GM23338 (cell line): ENCODE results near the gene IL36RN. TPM values are rescaled to one million over a fixed set of nuclear protein-coding genes. Genes with fewer than 3 reads are reported as not detected.

Source experiments
- ATAC-seq: fragments of 200-7000 bp; cut with Tn5 transposase; 3 replicates; pipeline ENCODE4 v1.9.1; 2020
- DNase-seq: peaks from one replicate; pipeline ENCODE4 v3.0.0-alpha.2; 2015; ENCODE audit warnings: low spot score
- H2AFZ ChIP-seq: fragments of 200-600 bp; sonication (generic); 2 replicates; pipeline ENCODE4 v1.8.0; 2016; ENCODE audit warnings: antibody characterized with exemption, mild to moderate bottlenecking, moderate library complexity
- H3F3A ChIP-seq: fragments of 200-600 bp; sonication (generic); replicated peaks from 2 replicates; pipeline ENCODE4 v1.8.0; 2017; ENCODE audit warnings: antibody characterized with exemption, mixed run types, low read depth
- H3K27ac ChIP-seq: fragments of 200-600 bp; sonication (generic); 2 replicates; pipeline ENCODE4 v1.6.1; 2016; ENCODE audit warnings: low read depth
- H3K27me3 ChIP-seq: fragments of 200-600 bp; sonication (generic); 2 replicates; pipeline ENCODE4 v1.8.0; 2016; ENCODE audit warnings: mild to moderate bottlenecking, mixed run types, moderate library complexity; ENCODE audit not compliant: insufficient read depth
- H3K36me3 ChIP-seq: fragments of 200-600 bp; sonication (generic); 2 replicates; pipeline ENCODE4 v1.8.0; 2016; ENCODE audit warnings: mild to moderate bottlenecking; ENCODE audit not compliant: insufficient read depth
- H3K4me1 ChIP-seq: fragments of 200-600 bp; sonication (generic); 2 replicates; pipeline ENCODE4 v1.8.0; 2016; ENCODE audit warnings: mild to moderate bottlenecking, moderate library complexity; ENCODE audit not compliant: insufficient read depth
- H3K4me2 ChIP-seq: fragments of 200-600 bp; sonication (generic); 2 replicates; pipeline ENCODE4 v1.7.1; 2017; ENCODE audit warnings: mixed run types
- H3K4me3 ChIP-seq: fragments of 200-600 bp; sonication (generic); 2 replicates; pipeline ENCODE4 v1.6.1; 2016; ENCODE audit warnings: mixed run types
- H3K79me2 ChIP-seq: fragments of 200-600 bp; sonication (generic); replicated peaks from 2 replicates; pipeline ENCODE4 v1.8.0; 2017; ENCODE audit warnings: mild to moderate bottlenecking; ENCODE audit not compliant: insufficient read depth
- H3K9me2 ChIP-seq: fragments of 200-600 bp; sonication (generic); 2 replicates; pipeline ENCODE4 v1.8.0; 2017; ENCODE audit not compliant: insufficient read depth
- H4K20me1 ChIP-seq: fragments of 200-600 bp; sonication (generic); replicated peaks from 2 replicates; pipeline ENCODE4 v1.8.0; 2017; ENCODE audit warnings: mild to moderate bottlenecking; ENCODE audit not compliant: insufficient read depth
- H3K27ac Mint-ChIP-seq: 2 replicates; pipeline ENCODE4 v1.8.0; 2020; ENCODE audit warnings: inconsistent platforms, mild to moderate bottlenecking, moderate library complexity, mixed read lengths
- H3K27me3 Mint-ChIP-seq: 3 replicates; pipeline ENCODE4 v1.8.0; 2022; ENCODE audit warnings: low read depth, mild to moderate bottlenecking, moderate library complexity, mixed read lengths, inconsistent platforms; ENCODE audit not compliant: insufficient read depth, poor library complexity
- H3K36me3 Mint-ChIP-seq: 3 replicates; pipeline ENCODE4 v1.8.0; 2021; ENCODE audit warnings: low read depth, mild to moderate bottlenecking, inconsistent platforms, moderate library complexity, mixed read lengths
- H3K4me1 Mint-ChIP-seq: 3 replicates; pipeline ENCODE4 v1.8.0; 2020; ENCODE audit warnings: mild to moderate bottlenecking, inconsistent platforms, mixed read lengths
- H3K4me3 Mint-ChIP-seq: 3 replicates; pipeline ENCODE4 v1.8.0; 2021; ENCODE audit warnings: moderate library complexity, mild to moderate bottlenecking, inconsistent platforms, mixed read lengths
- H3K9me3 Mint-ChIP-seq: 3 replicates; pipeline ENCODE4 v1.8.0; 2020; ENCODE audit warnings: moderate library complexity, mild to moderate bottlenecking, inconsistent platforms, mixed read lengths
- CREB1 ChIP-seq: fragments of 250-450 bp; sonication (Bioruptor Pico); IDR thresholded peaks from 2 replicates; pipeline ENCODE4 v1.5.0; 2020; ENCODE audit warnings: low read depth, mild to moderate bottlenecking, moderate library complexity
- CTCF ChIP-seq, 2 experiments: fragments of 200-600 bp in 1 of 2; sonication (generic) in 1 of 2; conservative IDR thresholded peaks; 2 replicates each; pipeline versions ENCODE4 v1.5.1 to v1.6.1; 2016 to 2017; ENCODE audit warnings: antibody characterized with exemption in 2 of 2, low read depth in 2 of 2, mild to moderate bottlenecking in 2 of 2, moderate library complexity in 1 of 2
- ETS1 ChIP-seq: IDR thresholded peaks from 2 replicates; pipeline ENCODE4 v1.6.1; 2016; ENCODE audit warnings: antibody characterized with exemption
- EZH2 ChIP-seq: fragments of 200-600 bp; sonication (generic); IDR thresholded peaks from one replicate; pipeline ENCODE4 v1.8.0; 2017; ENCODE audit warnings: antibody characterized with exemption, mild to moderate bottlenecking, low read depth; ENCODE audit not compliant: unreplicated experiment
- EZH2phosphoT487 ChIP-seq: fragments of 200-600 bp; sonication (generic); IDR thresholded peaks from one replicate; pipeline ENCODE4 v1.8.1; 2018; ENCODE audit warnings: antibody characterized with exemption; ENCODE audit not compliant: unreplicated experiment
- NANOG ChIP-seq: IDR thresholded peaks from 2 replicates; pipeline ENCODE4 v1.6.1; 2016; ENCODE audit warnings: antibody characterized with exemption, borderline replicate concordance
- REST ChIP-seq: IDR thresholded peaks from one replicate; pipeline ENCODE4 v1.6.1; 2018; ENCODE audit warnings: antibody characterized with exemption; ENCODE audit not compliant: unreplicated experiment
- ZNF114 ChIP-seq: fragments of 250-450 bp; sonication (Bioruptor Pico); IDR thresholded peaks from 2 replicates; pipeline ENCODE4 v1.5.0; 2020; ENCODE audit warnings: mild to moderate bottlenecking, moderate library complexity
- ZNF331 ChIP-seq: fragments of 250-450 bp; sonication (Bioruptor Pico); IDR thresholded peaks from 2 replicates; pipeline ENCODE4 v1.5.0; 2020; ENCODE audit warnings: low read depth, mild to moderate bottlenecking, moderate library complexity
- polyA plus RNA-seq: library from polyadenylated mRNA; unstranded; fragments of >200 nt; fragmentation: Nextera tagmentation; extraction: Ambion mirVana; gene quantifications from 2 replicates; pipeline ENCODE4 v1.2.1, GENCODE V29; 2016
- total RNA-seq: library from RNA; depleted of rRNA; stranded (reverse); fragments of >200 nt; shearing (Covaris generic); gene quantifications from 2 replicates; pipeline ENCODE4 v1.2.3, GENCODE V29; 2014

The IL36RN gene
- total and polyA plus RNA-seq, 2 experiments from 2014 or later = not detected

- TF ChIP-seq CTCF (conservative IDR thresholded peaks at IDR 0.05; ENCODE audit: low read depth in 2 of 2) (no peak), CREB1 (CRISPR knock-in tag) (no peak)
Observed at GRCh38 chr2:113104054-113104611, 45.1 kb downstream of the IL36RN start (continued).

GRCh38 chr2:113105047-113105785 is 46.2 kb downstream of the IL36RN start:
- Mint-ChIP-seq H3K27me3 (no peaks in the 10 kb centered on the region), H3K27ac (no peak overlapping the region), H3K4me1 (peaks cover 2% of the 10 kb centered on the region; the same call in 1 of the 3 replicates), H3K4me3 (no peak overlapping the region), H3K9me3 (peaks cover 3% of the 10 kb centered on the region; the same call in 2 of the 3 replicates), H3K36me3 (no peaks in the 10 kb centered on the region)
- Histone ChIP-seq H3K4me2 (no peak overlapping the region), H2AFZ (no peak overlapping the region), H3K79me2 (no peaks in the 10 kb centered on the region), H3K27ac (no peak overlapping the region), H3K27me3 (no peaks in the 10 kb centered on the region), H3F3A (no peaks in the 10 kb centered on the region), H3K9me2 (0 out of 2 replicates have a peak, but pooled peaks cover 5% of the 10 kb centered on the region), H3K36me3 (no peaks in the 10 kb centered on the region), H3K4me3 (no peak overlapping the region), H3K4me1 (no peaks in the 10 kb centered on the region), H4K20me1 (no peaks in the 10 kb centered on the region)
- ATAC-seq = no peak
- no peak for DNase-seq
- no peak for TF ChIP-seq REST
- TF ChIP-seq ZNF331 (CRISPR knock-in tag) = no peak
- no peak for TF ChIP-seq EZH2phosphoT487
- no peak for TF ChIP-seq EZH2
- no peak for TF ChIP-seq ZNF114
- no peak for TF ChIP-seq ETS1
- no peak for TF ChIP-seq CTCF (conservative IDR thresholded peaks at IDR 0.05; ENCODE audit: low read depth in 2 of 2)
- TF ChIP-seq NANOG = no peak
